Measurements from ENCODE around the gene FNDC3B.

- TF ChIP-seq GATA2 (IDR thresholded peaks at IDR 0.05; ENCODE audit: low read depth, low read length) (no peak), GATA3 (IDR thresholded peaks at IDR 0.05; ENCODE audit: low read depth, low read length) (no peak)
Measured at GRCh38 chr3:172296975-172297332, 257.6 kb downstream of the FNDC3B start.
